ENCODE data around the gene SPACA5B.
"Not testable (repeated sequence)": the region's sequence is repeated elsewhere in the genome, so short reads cannot be mapped to it uniquely, and the experiment has no call there.

DNA sequence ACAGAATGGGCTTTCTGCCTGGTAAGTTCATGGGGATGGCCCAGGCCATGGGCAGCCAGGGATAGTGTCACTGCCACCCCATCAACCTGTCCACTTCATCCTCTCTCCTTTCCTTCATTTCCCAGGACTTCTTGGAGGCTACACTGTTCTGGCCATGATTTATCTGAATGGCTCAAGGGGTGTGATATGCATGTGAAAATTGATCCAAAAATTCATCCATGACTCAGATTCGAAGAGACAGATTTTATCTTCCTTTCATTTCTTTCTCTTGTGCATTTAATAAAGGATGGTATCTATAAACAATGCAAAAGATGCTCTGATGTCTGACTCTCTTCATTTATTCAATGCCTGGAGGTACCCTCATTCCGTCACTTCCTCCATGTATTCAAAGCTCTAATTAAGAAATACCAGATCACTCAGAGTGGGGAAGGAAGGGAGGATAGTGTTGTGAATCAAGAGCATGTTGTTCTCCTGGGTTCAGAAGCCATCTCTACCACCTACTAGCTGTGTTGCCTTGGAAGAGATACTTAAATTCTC lies 1.9 kb downstream of the SPACA5B start:
- TF ChIP-seq EZH2 (IDR thresholded peaks at IDR 0.05; ENCODE audit: insufficient read depth, low read length), result not testable (repeated sequence)
- TF ChIP-seq, protein P1, sequence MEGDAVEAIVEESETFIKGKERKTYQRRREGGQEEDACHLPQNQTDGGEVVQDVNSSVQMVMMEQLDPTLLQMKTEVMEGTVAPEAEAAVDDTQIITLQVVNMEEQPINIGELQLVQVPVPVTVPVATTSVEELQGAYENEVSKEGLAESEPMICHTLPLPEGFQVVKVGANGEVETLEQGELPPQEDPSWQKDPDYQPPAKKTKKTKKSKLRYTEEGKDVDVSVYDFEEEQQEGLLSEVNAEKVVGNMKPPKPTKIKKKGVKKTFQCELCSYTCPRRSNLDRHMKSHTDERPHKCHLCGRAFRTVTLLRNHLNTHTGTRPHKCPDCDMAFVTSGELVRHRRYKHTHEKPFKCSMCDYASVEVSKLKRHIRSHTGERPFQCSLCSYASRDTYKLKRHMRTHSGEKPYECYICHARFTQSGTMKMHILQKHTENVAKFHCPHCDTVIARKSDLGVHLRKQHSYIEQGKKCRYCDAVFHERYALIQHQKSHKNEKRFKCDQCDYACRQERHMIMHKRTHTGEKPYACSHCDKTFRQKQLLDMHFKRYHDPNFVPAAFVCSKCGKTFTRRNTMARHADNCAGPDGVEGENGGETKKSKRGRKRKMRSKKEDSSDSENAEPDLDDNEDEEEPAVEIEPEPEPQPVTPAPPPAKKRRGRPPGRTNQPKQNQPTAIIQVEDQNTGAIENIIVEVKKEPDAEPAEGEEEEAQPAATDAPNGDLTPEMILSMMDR (IDR thresholded peaks at IDR 0.05; ENCODE audit: insufficient read depth, low read depth, low read length), result not testable (repeated sequence)

Data from astrocyte (in vitro differentiated cells and primary cell).